ENCODE results near the gene CYP24A1. TPM values are rescaled to one million over a fixed set of nuclear protein-coding genes. Genes with fewer than 3 reads are reported as not detected.
A peak's percentile ranks its signal among the peaks of the same experiment; 100 is the strongest.

CYP24A1 gene
- total and polyA plus RNA-seq, 2 of the 13 experiments (the other 11 are each of a cell fraction or from before 2014, with no cell fraction given) = 9.4 to 32.7 TPM

- Histone ChIP-seq H3K9me3 (ENCODE audit: low read length) (no peaks in the 10 kb centered on the region), H3K36me3 (replicated peaks in 1 of 2; ENCODE audit: control insufficient read depth in 1 of 2, insufficient read depth in 2 of 2, low read length in 2 of 2) (no peaks in the 10 kb centered on the region), H3K79me2 (ENCODE audit: insufficient read depth, low read length) (no peaks in the 10 kb centered on the region), H3K27me3 (ENCODE audit: control insufficient read depth in 1 of 2, insufficient read depth in 2 of 2, low read length in 2 of 2) (no peaks in the 10 kb centered on the region), H3K4me1 (ENCODE audit: insufficient read depth, low read length) (peaks cover 51% of the 10 kb centered on the region), H3K27ac (ENCODE audit: extremely low read length, insufficient read depth, low read length) (no peak overlapping the region), H3K4me2 (ENCODE audit: low read depth, low read length) (no peak overlapping the region), H2AFZ (ENCODE audit: low read length) (no peak overlapping the region), H4K20me1 (ENCODE audit: insufficient read depth, low read length) (no peaks in the 10 kb centered on the region), H3K9ac (ENCODE audit: insufficient read depth, low read depth, low read length) (no peak overlapping the region), H3K4me3 (replicated peaks in 1 of 3; ENCODE audit: insufficient read depth in 1 of 3, low read depth in 2 of 3, low read length in 3 of 3) (no peak overlapping the region)
- in situ Hi-C loops (cut with HindIII; ENCODE audit: extremely low pct_ligation_motif_present, low pct_unique_long_range_greater_than_20kb) (no loop called here), intact Hi-C loops (cut with micrococcal nuclease; ENCODE audit: unreplicated experiment) (loop anchor here (2.0 kb wide), 1 partner anchor 17 kb away; no protein-coding TSS in a partner anchor)
- ChIA-PET POLR2A (interaction anchor here (1.9 kb wide), 1 partner anchor 44 kb away, joined by 7 read pairs; no protein-coding TSS in a partner anchor), CTCF (ENCODE audit: low intra/inter-chr PET ratio, low total read pairs) (interaction anchor here (1.1 kb wide), 1 partner anchor 18 kb away, joined by 3 read pairs; no protein-coding TSS in a partner anchor)
- BruUV-seq (replicated peaks) = no TSS peak
- WGBS (ENCODE audit: low lambda C conversion rate) = 71% methylated on average over 6 of the region's 6 CpGs
- FAIRE-seq = no peak
- ATAC-seq = no peak
- peak; percentile 77 for DNase-seq (ENCODE audit: low spot score)
- no peak for TF ChIP-seq GABPA (IDR thresholded peaks at IDR 0.05; ENCODE audit: low read depth, low read length)
- no peak for TF ChIP-seq GABPA (CRISPR knock-in tag; IDR thresholded peaks at IDR 0.05; ENCODE audit: low read depth)
- TF ChIP-seq ZSCAN25 (CRISPR knock-in tag; IDR thresholded peaks at IDR 0.05) = no peak
- no peak for TF ChIP-seq ARID3A (IDR thresholded peaks at IDR 0.05; ENCODE audit: low read depth, low read length)
- TF ChIP-seq ZBTB33 (CRISPR knock-in tag; IDR thresholded peaks at IDR 0.05) = peak; percentile 64
- no peak for TF ChIP-seq ZNF44 (CRISPR knock-in tag; IDR thresholded peaks at IDR 0.05)
- no peak for TF ChIP-seq ZBTB40 (IDR thresholded peaks at IDR 0.05)
- no peak for TF ChIP-seq ZBTB40 (CRISPR knock-in tag; IDR thresholded peaks at IDR 0.05)
- no peak for TF ChIP-seq ZNF232 (CRISPR knock-in tag; IDR thresholded peaks at IDR 0.05; ENCODE audit: borderline replicate concordance)
- TF ChIP-seq TFE3 (CRISPR knock-in tag; IDR thresholded peaks at IDR 0.05) = no peak
- no peak for TF ChIP-seq ZNF136 (CRISPR knock-in tag; IDR thresholded peaks at IDR 0.05; ENCODE audit: low read depth)
Observed at GRCh38 chr20:54177378-54177777, 3.6 kb upstream of the CYP24A1 start.
